Measurements from ENCODE around the gene KCP. TPM values are rescaled to one million over a fixed set of nuclear protein-coding genes. Genes with fewer than 3 reads are reported as not detected.

The KCP gene
- polyA plus RNA-seq, 1 donor from 2014 or later, result 0.31 TPM

DNA sequence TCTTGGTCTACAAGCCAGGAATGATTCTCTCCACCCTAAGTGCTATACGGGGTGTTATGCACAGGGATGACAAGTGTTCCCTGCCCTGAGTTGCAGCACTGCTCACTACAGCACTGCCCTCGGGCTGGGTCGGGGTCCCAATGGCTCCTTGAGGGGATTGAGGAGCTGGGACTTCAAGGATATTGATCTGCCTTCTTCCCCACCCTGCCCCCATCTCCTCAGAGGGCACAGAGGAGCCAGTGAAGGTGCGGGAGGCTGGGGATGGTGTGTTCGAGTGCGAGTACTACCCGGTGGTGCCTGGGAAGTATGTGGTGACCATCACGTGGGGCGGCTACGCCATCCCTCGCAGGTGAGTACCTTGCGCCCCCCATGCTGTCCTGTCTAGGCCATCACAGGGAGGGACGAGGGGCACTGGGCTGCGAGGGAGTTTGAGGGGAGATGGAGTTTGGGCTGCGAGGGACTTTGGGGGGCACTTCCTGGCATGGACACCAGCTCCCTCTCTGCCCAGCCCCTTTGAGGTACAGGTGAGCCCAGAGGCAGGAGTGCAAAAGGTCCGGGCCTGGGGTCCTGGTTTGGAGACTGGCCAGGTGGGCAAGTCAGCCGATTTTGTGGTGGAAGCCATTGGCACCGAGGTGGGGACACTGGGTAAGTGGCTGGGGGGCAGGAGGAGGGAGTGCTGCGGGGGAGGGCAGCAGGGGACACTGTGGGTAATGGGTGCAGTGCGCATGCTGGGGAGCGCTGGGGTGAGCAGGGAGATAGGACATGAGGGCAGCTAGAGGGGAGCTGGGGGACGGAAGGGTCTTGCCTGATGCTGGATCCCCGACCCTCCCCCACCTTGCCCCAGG, 70.0 kb downstream of the KCP start:
- Histone ChIP-seq H3K9me2 (ENCODE audit: insufficient read depth, low read length) (no peaks in the 10 kb centered on the region), H3K4me3 (ENCODE audit: low read length) (no peak overlapping the region), H3K79me2 (replicated peaks; ENCODE audit: insufficient read depth, low read length) (no peaks in the 10 kb centered on the region), H3K36me3 (ENCODE audit: insufficient read depth, low read length) (no peaks in the 10 kb centered on the region), H3K27ac (ENCODE audit: low read length) (no peak overlapping the region), H3K9me3 (ENCODE audit: low read length) (no peaks in the 10 kb centered on the region), H4K20me1 (ENCODE audit: insufficient read depth) (no peaks in the 10 kb centered on the region), H3F3A (ENCODE audit: insufficient read depth, low read length, poor library complexity, severe bottlenecking) (no peaks in the 10 kb centered on the region), H2AFZ (ENCODE audit: low read depth, low read length) (no peak overlapping the region), H3K9ac (ENCODE audit: low read length) (no peak overlapping the region), H3K27me3 (ENCODE audit: insufficient read depth, low read depth, low read length) (no peaks in the 10 kb centered on the region), H3K4me2 (ENCODE audit: low read length) (no peak overlapping the region)
- TF ChIP-seq TAF1 (IDR thresholded peaks at IDR 0.05; ENCODE audit: low read depth) (no peak), EP300 (conservative IDR thresholded peaks at IDR 0.05; ENCODE audit: poor library complexity, severe bottlenecking) (no peak), POLR2AphosphoS5 (IDR thresholded peaks at IDR 0.05) (no peak), SMC3 (conservative IDR thresholded peaks at IDR 0.05; ENCODE audit: poor library complexity) (no peak), RAD21 (conservative IDR thresholded peaks at IDR 0.05) (no peak), EZH2 (IDR thresholded peaks at IDR 0.05; ENCODE audit: borderline replicate concordance, insufficient read depth, low read length, poor library complexity, severe bottlenecking) (no peak), MXI1 (conservative IDR thresholded peaks at IDR 0.05; ENCODE audit: poor library complexity, severe bottlenecking) (no peak), CTCF (IDR thresholded peaks at IDR 0.05; ENCODE audit: poor library complexity, severe bottlenecking) (no peak)
- TF ChIP-seq, protein P1, sequence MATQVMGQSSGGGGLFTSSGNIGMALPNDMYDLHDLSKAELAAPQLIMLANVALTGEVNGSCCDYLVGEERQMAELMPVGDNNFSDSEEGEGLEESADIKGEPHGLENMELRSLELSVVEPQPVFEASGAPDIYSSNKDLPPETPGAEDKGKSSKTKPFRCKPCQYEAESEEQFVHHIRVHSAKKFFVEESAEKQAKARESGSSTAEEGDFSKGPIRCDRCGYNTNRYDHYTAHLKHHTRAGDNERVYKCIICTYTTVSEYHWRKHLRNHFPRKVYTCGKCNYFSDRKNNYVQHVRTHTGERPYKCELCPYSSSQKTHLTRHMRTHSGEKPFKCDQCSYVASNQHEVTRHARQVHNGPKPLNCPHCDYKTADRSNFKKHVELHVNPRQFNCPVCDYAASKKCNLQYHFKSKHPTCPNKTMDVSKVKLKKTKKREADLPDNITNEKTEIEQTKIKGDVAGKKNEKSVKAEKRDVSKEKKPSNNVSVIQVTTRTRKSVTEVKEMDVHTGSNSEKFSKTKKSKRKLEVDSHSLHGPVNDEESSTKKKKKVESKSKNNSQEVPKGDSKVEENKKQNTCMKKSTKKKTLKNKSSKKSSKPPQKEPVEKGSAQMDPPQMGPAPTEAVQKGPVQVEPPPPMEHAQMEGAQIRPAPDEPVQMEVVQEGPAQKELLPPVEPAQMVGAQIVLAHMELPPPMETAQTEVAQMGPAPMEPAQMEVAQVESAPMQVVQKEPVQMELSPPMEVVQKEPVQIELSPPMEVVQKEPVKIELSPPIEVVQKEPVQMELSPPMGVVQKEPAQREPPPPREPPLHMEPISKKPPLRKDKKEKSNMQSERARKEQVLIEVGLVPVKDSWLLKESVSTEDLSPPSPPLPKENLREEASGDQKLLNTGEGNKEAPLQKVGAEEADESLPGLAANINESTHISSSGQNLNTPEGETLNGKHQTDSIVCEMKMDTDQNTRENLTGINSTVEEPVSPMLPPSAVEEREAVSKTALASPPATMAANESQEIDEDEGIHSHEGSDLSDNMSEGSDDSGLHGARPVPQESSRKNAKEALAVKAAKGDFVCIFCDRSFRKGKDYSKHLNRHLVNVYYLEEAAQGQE (IDR thresholded peaks at IDR 0.05; ENCODE audit: borderline replicate concordance), result no peak

GRCh38 chr7:128839751-128840177, 70.7 kb downstream of the KCP start:
- H3K4me3 ChIP-seq (ENCODE audit: low read length), result no peak overlapping the region
- no peaks in the 10 kb centered on the region for H3F3A ChIP-seq (ENCODE audit: insufficient read depth, low read length, poor library complexity, severe bottlenecking)
- H3K79me2 ChIP-seq (replicated peaks; ENCODE audit: insufficient read depth, low read length), result no peaks in the 10 kb centered on the region
- no peaks in the 10 kb centered on the region for H3K9me2 ChIP-seq (ENCODE audit: insufficient read depth, low read length)
- H3K9ac ChIP-seq (ENCODE audit: low read length), result no peak overlapping the region
- no peak overlapping the region for H2AFZ ChIP-seq (ENCODE audit: low read depth, low read length)
- H3K4me2 ChIP-seq (ENCODE audit: low read length), result no peak overlapping the region
- H4K20me1 ChIP-seq (ENCODE audit: insufficient read depth), result no peaks in the 10 kb centered on the region
- H3K27me3 ChIP-seq (ENCODE audit: insufficient read depth, low read depth, low read length), result no peaks in the 10 kb centered on the region
- H3K27ac ChIP-seq (ENCODE audit: low read length), result no peak overlapping the region
- no peaks in the 10 kb centered on the region for H3K9me3 ChIP-seq (ENCODE audit: low read length)
- H3K36me3 ChIP-seq (ENCODE audit: insufficient read depth, low read length), result no peaks in the 10 kb centered on the region
- no peak for TF ChIP-seq EZH2 (IDR thresholded peaks at IDR 0.05; ENCODE audit: borderline replicate concordance, insufficient read depth, low read length, poor library complexity, severe bottlenecking)
- no peak for TF ChIP-seq MXI1 (conservative IDR thresholded peaks at IDR 0.05; ENCODE audit: poor library complexity, severe bottlenecking)
- no peak for TF ChIP-seq TAF1 (IDR thresholded peaks at IDR 0.05; ENCODE audit: low read depth)
- no peak for TF ChIP-seq SMC3 (conservative IDR thresholded peaks at IDR 0.05; ENCODE audit: poor library complexity)
- TF ChIP-seq, protein P1 (IDR thresholded peaks at IDR 0.05; ENCODE audit: borderline replicate concordance), result no peak
- TF ChIP-seq POLR2AphosphoS5 (IDR thresholded peaks at IDR 0.05), result no peak
- no peak for TF ChIP-seq EP300 (conservative IDR thresholded peaks at IDR 0.05; ENCODE audit: poor library complexity, severe bottlenecking)
- TF ChIP-seq RAD21 (conservative IDR thresholded peaks at IDR 0.05), result no peak
- no peak for TF ChIP-seq CTCF (IDR thresholded peaks at IDR 0.05; ENCODE audit: poor library complexity, severe bottlenecking)
